ENCODE measurements around the gene REC8.

GRCh38 chr14:24228902-24229301, 57.0 kb downstream of the REC8 start:
- TF ChIP-seq CTCF (IDR thresholded peaks at IDR 0.05; ENCODE audit: borderline replicate concordance, extremely low read depth, low read length, poor library complexity, severe bottlenecking) (no peak), EZH2 (IDR thresholded peaks at IDR 0.05; ENCODE audit: borderline replicate concordance, low read depth, low read length, severe bottlenecking) (no peak)

All from DND-41 (cell line).